Cardiac muscle cell (in vitro differentiated cells and primary cell): ENCODE results near the gene CHIC2. TPM values are rescaled to one million over a fixed set of nuclear protein-coding genes. Genes with fewer than 3 reads are reported as not detected.

Source experiments
- DNase-seq, 2 donors: peaks; one replicate each; pipeline versions ENCODE4 v3.0.0 to v3.0.0-alpha.2; 2010 to 2017; ENCODE audit warnings: low read depth in 1 of 2, low spot score in 1 of 2
- H3K27ac ChIP-seq: fragments of 200-600 bp; sonication (generic); 2 replicates; pipeline ENCODE4 v1.5.1; 2016
- H3K27me3 ChIP-seq: fragments of 200-600 bp; sonication (generic); 2 replicates; pipeline ENCODE4 v1.6.0; 2016; ENCODE audit warnings: control low read depth
- H3K36me3 ChIP-seq: fragments of 200-600 bp; sonication (generic); 2 replicates; pipeline ENCODE4 v1.5.1; 2016; ENCODE audit warnings: control low read depth
- H3K4me1 ChIP-seq: fragments of 200-600 bp; sonication (generic); 2 replicates; pipeline ENCODE4 v1.8.1; 2017; ENCODE audit warnings: low read depth, mild to moderate bottlenecking, mixed run types
- H3K4me3 ChIP-seq: fragments of 200-600 bp; sonication (generic); 2 replicates; pipeline ENCODE4 v1.5.1; 2016; ENCODE audit warnings: mild to moderate bottlenecking
- H3K9me3 ChIP-seq: fragments of 200-600 bp; sonication (generic); 2 replicates; pipeline ENCODE4 v1.5.1; 2017; ENCODE audit warnings: low read depth, mild to moderate bottlenecking, control low read depth
- polyA plus RNA-seq: library from polyadenylated mRNA; unstranded; fragments of >200 nt; fragmentation: Nextera tagmentation; extraction: Ambion mirVana; gene quantifications from 2 replicates; pipeline ENCODE4 v1.2.1, GENCODE V29; 2016
- total RNA-seq: library from RNA; depleted of rRNA; stranded (reverse); fragments of >200 nt; gene quantifications from 2 replicates; pipeline ENCODE4 v1.2.3, GENCODE V29; 2016
- TF ChIP-seq, protein P1 (sequence below): IDR thresholded peaks from 2 replicates; pipeline ENCODE4 v1.5.1; 2012; ENCODE audit warnings: low read depth, mild to moderate bottlenecking, low read length

CHIC2 gene
- total and polyA plus RNA-seq, 2 experiments from 2014 or later, result 35.4 to 36.5 TPM

DNA sequence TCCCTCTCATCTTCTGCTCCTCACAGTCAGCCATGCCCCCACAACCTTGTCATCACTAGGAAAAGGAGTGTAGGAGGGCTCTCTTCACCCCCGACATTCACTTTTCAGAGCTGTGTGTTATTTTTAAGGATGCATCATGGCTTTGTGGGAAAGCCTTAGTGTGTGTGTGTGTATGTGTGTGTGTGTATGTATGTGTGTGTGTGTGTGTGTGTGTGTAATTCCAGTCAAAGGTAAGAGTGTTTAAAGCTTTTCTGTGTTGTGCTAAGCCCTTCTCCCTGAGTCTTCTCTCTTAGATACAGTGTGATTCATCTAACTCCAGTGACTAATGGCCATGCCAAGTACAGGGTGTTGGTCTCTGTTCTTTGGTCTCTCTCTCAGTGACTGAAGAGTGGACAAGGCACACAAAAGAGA is 76.6 kb downstream of the CHIC2 start:
- Histone ChIP-seq H3K27me3 (no peaks in the 10 kb centered on the region), H3K4me1 (no peaks in the 10 kb centered on the region), H3K4me3 (no peak overlapping the region), H3K27ac (no peak overlapping the region), H3K36me3 (no peaks in the 10 kb centered on the region), H3K9me3 (no peaks in the 10 kb centered on the region)
- TF ChIP-seq, protein P1, sequence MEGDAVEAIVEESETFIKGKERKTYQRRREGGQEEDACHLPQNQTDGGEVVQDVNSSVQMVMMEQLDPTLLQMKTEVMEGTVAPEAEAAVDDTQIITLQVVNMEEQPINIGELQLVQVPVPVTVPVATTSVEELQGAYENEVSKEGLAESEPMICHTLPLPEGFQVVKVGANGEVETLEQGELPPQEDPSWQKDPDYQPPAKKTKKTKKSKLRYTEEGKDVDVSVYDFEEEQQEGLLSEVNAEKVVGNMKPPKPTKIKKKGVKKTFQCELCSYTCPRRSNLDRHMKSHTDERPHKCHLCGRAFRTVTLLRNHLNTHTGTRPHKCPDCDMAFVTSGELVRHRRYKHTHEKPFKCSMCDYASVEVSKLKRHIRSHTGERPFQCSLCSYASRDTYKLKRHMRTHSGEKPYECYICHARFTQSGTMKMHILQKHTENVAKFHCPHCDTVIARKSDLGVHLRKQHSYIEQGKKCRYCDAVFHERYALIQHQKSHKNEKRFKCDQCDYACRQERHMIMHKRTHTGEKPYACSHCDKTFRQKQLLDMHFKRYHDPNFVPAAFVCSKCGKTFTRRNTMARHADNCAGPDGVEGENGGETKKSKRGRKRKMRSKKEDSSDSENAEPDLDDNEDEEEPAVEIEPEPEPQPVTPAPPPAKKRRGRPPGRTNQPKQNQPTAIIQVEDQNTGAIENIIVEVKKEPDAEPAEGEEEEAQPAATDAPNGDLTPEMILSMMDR, result no peak
- DNase-seq, result peak in 1 of 2 donors; percentile 49

DNA sequence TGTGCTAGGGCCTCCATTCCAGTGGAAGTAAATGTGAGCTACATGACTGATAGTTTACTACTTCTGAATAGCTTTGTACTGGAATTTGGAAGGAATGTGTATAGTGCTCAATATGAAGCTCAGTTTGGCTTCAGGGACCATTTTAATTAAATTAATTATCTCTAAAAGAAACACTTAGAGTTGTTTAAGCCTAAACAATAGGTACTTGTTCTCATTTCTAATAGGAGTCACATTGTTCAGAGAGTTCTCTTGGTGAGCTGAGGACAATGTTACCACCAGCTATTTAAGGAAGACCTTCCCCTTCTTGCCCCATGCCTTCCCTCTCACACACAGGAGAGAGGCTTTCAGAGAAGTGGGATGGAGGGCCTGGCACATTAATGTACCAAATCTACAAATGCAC is 78.3 kb downstream of the CHIC2 start:
- Histone ChIP-seq H3K36me3 (no peaks in the 10 kb centered on the region), H3K4me1 (no peaks in the 10 kb centered on the region), H3K4me3 (no peak overlapping the region), H3K27me3 (no peaks in the 10 kb centered on the region), H3K27ac (no peak overlapping the region), H3K9me3 (no peaks in the 10 kb centered on the region)
- TF ChIP-seq, protein P1, result no peak
- DNase-seq, result no peak

DNA sequence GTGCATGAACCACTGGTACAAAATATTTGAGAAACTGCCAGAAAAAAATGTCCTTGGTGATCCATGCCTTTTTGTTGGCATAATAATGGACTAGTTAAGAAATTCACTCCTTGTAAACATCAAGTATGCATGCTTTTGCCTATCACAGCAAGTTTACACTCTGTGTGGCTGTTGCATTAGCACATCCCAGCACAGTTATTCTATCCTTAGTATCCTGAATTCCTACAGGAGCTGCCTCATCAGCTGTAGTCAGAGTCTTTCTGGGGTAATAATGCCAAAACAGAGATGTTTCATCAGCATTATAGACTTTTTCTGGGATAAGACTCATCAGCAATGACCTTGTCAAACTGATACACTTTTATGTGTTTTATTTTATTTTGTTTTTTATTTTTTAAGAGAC is 82.8 kb downstream of the CHIC2 start:
- Histone ChIP-seq H3K4me1 (no peaks in the 10 kb centered on the region), H3K4me3 (no peak overlapping the region), H3K27me3 (no peaks in the 10 kb centered on the region), H3K9me3 (no peaks in the 10 kb centered on the region), H3K36me3 (no peaks in the 10 kb centered on the region), H3K27ac (no peak overlapping the region)
- no peak for DNase-seq
- TF ChIP-seq, protein P1, result no peak

DNA sequence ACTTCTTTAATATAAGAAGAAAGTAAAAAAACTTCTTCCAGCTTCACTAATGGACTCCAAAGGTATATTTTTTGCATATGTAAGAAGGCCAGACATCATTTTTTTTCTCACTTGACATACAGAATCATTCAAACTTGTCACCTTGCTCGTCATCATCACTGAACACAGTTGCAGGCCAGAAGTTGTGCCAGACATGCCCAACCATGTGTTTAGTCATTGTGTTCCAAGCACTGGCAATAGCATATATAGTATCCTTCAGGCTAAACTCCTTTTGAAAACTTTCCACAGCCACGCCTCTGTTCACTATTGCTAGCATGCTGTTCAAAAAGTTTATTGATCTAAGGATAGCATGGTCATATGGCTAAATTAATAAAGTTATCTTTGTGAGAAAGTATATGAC is 83.3 kb downstream of the CHIC2 start:
- TF ChIP-seq, protein P1, result no peak
- no peaks in the 10 kb centered on the region for H3K4me1 ChIP-seq
- no peaks in the 10 kb centered on the region for H3K27me3 ChIP-seq
- no peaks in the 10 kb centered on the region for H3K9me3 ChIP-seq
- no peak for DNase-seq
- H3K27ac ChIP-seq, result no peak overlapping the region
- no peak overlapping the region for H3K4me3 ChIP-seq
- no peaks in the 10 kb centered on the region for H3K36me3 ChIP-seq

DNA sequence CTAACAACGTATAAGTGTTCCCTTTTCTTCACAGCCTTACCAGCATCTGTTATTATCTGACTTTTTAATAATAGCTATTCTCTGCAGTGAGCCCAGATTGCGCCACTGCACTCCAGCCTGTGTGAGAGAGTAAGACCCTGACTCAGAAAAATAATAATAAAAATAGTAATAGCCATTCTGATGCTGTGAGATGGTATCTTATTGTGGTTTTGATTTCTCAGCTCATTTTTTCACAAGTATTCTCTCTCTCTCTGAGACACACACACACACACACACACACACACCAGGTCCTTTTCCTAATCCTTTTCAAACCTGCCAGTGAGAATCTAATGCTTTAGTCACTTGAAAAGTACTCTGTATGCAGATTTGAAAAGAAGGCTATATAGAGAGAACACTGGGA is 89.8 kb downstream of the CHIC2 start:
- DNase-seq, result peak in 1 of 2 donors; percentile 22
- H3K4me1 ChIP-seq, result no peaks in the 10 kb centered on the region
- no peaks in the 10 kb centered on the region for H3K9me3 ChIP-seq
- no peaks in the 10 kb centered on the region for H3K36me3 ChIP-seq
- TF ChIP-seq, protein P1, result no peak
- no peak overlapping the region for H3K4me3 ChIP-seq
- H3K27me3 ChIP-seq, result no peaks in the 10 kb centered on the region
- H3K27ac ChIP-seq, result no peak overlapping the region

DNA sequence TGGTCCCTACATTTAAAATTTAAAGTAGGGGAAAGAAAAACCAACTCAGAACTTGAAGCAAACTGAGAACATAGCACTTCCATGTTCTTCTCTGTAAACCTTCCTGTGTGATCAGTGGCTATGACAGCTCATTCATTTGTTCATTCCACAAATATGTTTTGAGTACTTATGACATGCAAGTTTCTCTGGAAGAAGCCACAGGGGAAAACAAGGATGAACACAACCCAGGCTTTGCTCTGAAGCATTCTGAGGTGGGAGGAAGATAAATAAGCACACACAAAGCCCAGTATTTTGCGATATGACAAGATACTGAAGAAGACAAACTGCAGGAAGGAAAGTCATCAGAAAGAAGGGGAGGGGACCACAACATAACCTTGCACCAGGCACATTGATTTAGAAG is 96.4 kb downstream of the CHIC2 start:
- peaks cover 6% of the 10 kb centered on the region for H3K4me1 ChIP-seq
- no peak overlapping the region for H3K4me3 ChIP-seq
- H3K27me3 ChIP-seq, result no peaks in the 10 kb centered on the region
- no peak overlapping the region for H3K27ac ChIP-seq
- no peaks in the 10 kb centered on the region for H3K36me3 ChIP-seq
- no peak for DNase-seq
- H3K9me3 ChIP-seq, result no peaks in the 10 kb centered on the region
- TF ChIP-seq, protein P1, result no peak
